RWPE2 (cell line): ENCODE measurements around the gene TRIM2.

ENCODE experiments used
- ATAC-seq: fragments of 200-7000 bp; cut with Tn5 transposase; 3 replicates; pipeline ENCODE4 v1.9.1; 2021; ENCODE audit warnings: low read depth
- DNase-seq: peaks from one replicate; pipeline ENCODE4 v3.0.0-alpha.2; 2020; ENCODE audit warnings: low spot score
- H3K27ac ChIP-seq: fragments of 450-650 bp; 2 replicates; pipeline ENCODE4 v1.5.1; 2017; ENCODE audit warnings: mild to moderate bottlenecking; ENCODE audit not compliant: poor library complexity, severe bottlenecking
- H3K27me3 ChIP-seq: fragments of 250-450 bp; sonication (Bioruptor Pico); 2 replicates; pipeline ENCODE4 v1.5.1; 2021; ENCODE audit warnings: mild to moderate bottlenecking, moderate library complexity; ENCODE audit not compliant: insufficient read depth, poor library complexity, severe bottlenecking
- H3K36me3 ChIP-seq: fragments of 250-450 bp; sonication (Bioruptor Pico); 2 replicates; pipeline ENCODE4 v1.5.1; 2020; ENCODE audit warnings: low read depth, mild to moderate bottlenecking, moderate library complexity
- H3K4me1 ChIP-seq: fragments of 250-450 bp; sonication (Bioruptor Pico); 2 replicates; pipeline ENCODE4 v1.5.1; 2021; ENCODE audit warnings: mild to moderate bottlenecking, moderate library complexity; ENCODE audit not compliant: insufficient read depth, poor library complexity, severe bottlenecking
- H3K4me3 ChIP-seq: fragments of 250-450 bp; sonication (Bioruptor Pico); 2 replicates; pipeline ENCODE4 v1.5.1; 2021; ENCODE audit warnings: mild to moderate bottlenecking, moderate library complexity; ENCODE audit not compliant: severe bottlenecking
- H3K9me3 ChIP-seq: fragments of 250-450 bp; sonication (Bioruptor Pico); 2 replicates; pipeline ENCODE4 v1.5.1; 2021; ENCODE audit warnings: mild to moderate bottlenecking, moderate library complexity; ENCODE audit not compliant: severe bottlenecking
- CTCF ChIP-seq: fragments of 450-650 bp; IDR thresholded peaks from one replicate; pipeline ENCODE4 v1.5.1; 2017; ENCODE audit warnings: mild to moderate bottlenecking, moderate library complexity; ENCODE audit not compliant: poor library complexity, severe bottlenecking

TRIM2 gene

GRCh38 chr4:153268295-153268694 lies 64.1 kb downstream of the TRIM2 start:
- Histone ChIP-seq H3K27me3 (no peaks in the 10 kb centered on the region), H3K4me1 (no peaks in the 10 kb centered on the region), H3K9me3 (no peaks in the 10 kb centered on the region), H3K27ac (no peak overlapping the region), H3K4me3 (no peak overlapping the region), H3K36me3 (no peaks in the 10 kb centered on the region)
- TF ChIP-seq CTCF = no peak
- no peak for DNase-seq
- no peak for ATAC-seq

GRCh38 chr4:153269218-153269990 lies 65.2 kb downstream of the TRIM2 start:
- Histone ChIP-seq H3K27me3 (no peaks in the 10 kb centered on the region), H3K27ac (no peak overlapping the region), H3K36me3 (no peaks in the 10 kb centered on the region), H3K4me1 (no peaks in the 10 kb centered on the region), H3K9me3 (no peaks in the 10 kb centered on the region), H3K4me3 (no peak overlapping the region)
- DNase-seq (no peak), ATAC-seq (no peak)
- TF ChIP-seq CTCF = no peak

GRCh38 chr4:153270361-153270760 lies 66.1 kb downstream of the TRIM2 start:
- H3K4me3 ChIP-seq = no peak overlapping the region
- no peak for TF ChIP-seq CTCF
- H3K27ac ChIP-seq = no peak overlapping the region
- no peak for ATAC-seq
- no peaks in the 10 kb centered on the region for H3K9me3 ChIP-seq
- no peaks in the 10 kb centered on the region for H3K36me3 ChIP-seq
- no peaks in the 10 kb centered on the region for H3K27me3 ChIP-seq
- H3K4me1 ChIP-seq = no peaks in the 10 kb centered on the region
- no peak for DNase-seq

GRCh38 chr4:153271820-153272219 lies 67.6 kb downstream of the TRIM2 start:
- ATAC-seq (no peak), DNase-seq (no peak)
- Histone ChIP-seq H3K36me3 (0 out of 2 replicates have a peak, but pooled peaks cover 3% of the 10 kb centered on the region), H3K27ac (no peak overlapping the region), H3K4me3 (no peak overlapping the region), H3K27me3 (no peaks in the 10 kb centered on the region), H3K4me1 (no peaks in the 10 kb centered on the region), H3K9me3 (no peaks in the 10 kb centered on the region)
- TF ChIP-seq CTCF = no peak

- H3K36me3 ChIP-seq = 0 out of 2 replicates have a peak, but pooled peaks cover 3% of the 10 kb centered on the region
- H3K9me3 ChIP-seq = no peaks in the 10 kb centered on the region
- DNase-seq = no peak
These were observed 69.5 kb downstream of the TRIM2 start for GRCh38 chr4:153273751-153274150.

More at GRCh38 chr4:153273751-153274150, 69.5 kb downstream of the TRIM2 start:
- Histone ChIP-seq H3K4me1 (no peaks in the 10 kb centered on the region), H3K27ac (no peak overlapping the region), H3K27me3 (no peaks in the 10 kb centered on the region), H3K4me3 (no peak overlapping the region)
- no peak for TF ChIP-seq CTCF
- ATAC-seq = no peak; the same call in 2 of the 3 replicates
